Breast epithelium (tissue), 4 donors: ENCODE measurements around the gene ULBP2. TPM values are rescaled to one million over a fixed set of nuclear protein-coding genes. Genes with fewer than 3 reads are reported as not detected.

Source experiments
- DNase-seq, 2 donors: peaks; one replicate each; pipeline ENCODE4 v3.0.0-alpha.2; 2019; ENCODE audit warnings: low spot score in 2 of 2
- H3K27ac ChIP-seq, 2 donors: fragments of 200-600 bp; sonication (generic) in 1 of 2; one replicate each; pipeline ENCODE4 v1.5.1; 2016 to 2019; ENCODE audit warnings: mild to moderate bottlenecking in 1 of 2
- H3K27me3 ChIP-seq, 2 donors: fragments of 200-600 bp; sonication (generic) in 1 of 2; one replicate each; pipeline versions ENCODE4 v1.5.1 to v1.6.0; 2017 to 2019; ENCODE audit warnings: control low read depth in 1 of 2, mild to moderate bottlenecking in 1 of 2
- H3K36me3 ChIP-seq: fragments of 200-600 bp; one replicate; pipeline ENCODE4 v1.5.1; 2019
- H3K4me1 ChIP-seq, 2 donors: fragments of 200-600 bp; sonication (generic); one replicate each; pipeline ENCODE4 v1.5.1; 2016 to 2019; ENCODE audit warnings: control low read depth in 1 of 2
- H3K4me3 ChIP-seq, 3 donors: fragments of 200-600 bp; sonication (generic); 1 replicate in 2 of 3; 2 replicates in 1 of 3; pipeline ENCODE4 v1.5.1; 2016 to 2019; ENCODE audit warnings: mild to moderate bottlenecking in 3 of 3, moderate library complexity in 2 of 3
- H3K9me3 ChIP-seq, 2 donors: fragments of 200-600 bp; sonication (generic) in 1 of 2; one replicate each; pipeline ENCODE4 v1.5.1; 2016 to 2019; ENCODE audit warnings: control low read depth in 1 of 2
- POLR2A ChIP-seq: fragments of 450-650 bp; IDR thresholded peaks from one replicate; pipeline ENCODE4 v1.6.1; 2016; ENCODE audit warnings: antibody characterized with exemption, mild to moderate bottlenecking, moderate library complexity
- POLR2AphosphoS5 ChIP-seq, 3 donors: sonication (generic); formaldehyde crosslinking; IDR thresholded peaks; one replicate each; pipeline ENCODE4 v1.6.1; 2017; ENCODE audit warnings: antibody characterized with exemption in 3 of 3
- intact Hi-C: fragments of 100-400 bp; cut with DNase I; formaldehyde crosslinking; loops from one replicate; pipeline ENCODE4 v1.15.1; 2023; ENCODE audit warnings: low total_unique reads
- total RNA-seq, 3 donors: library from RNA; depleted of rRNA; stranded (reverse); fragments of >200 nt; gene quantifications; one replicate each; pipeline ENCODE4 v1.1.0, GENCODE V29; 2016
- TF ChIP-seq, protein P1 (sequence below), 3 donors: fragments of 450-650 bp; IDR thresholded peaks; one replicate each; pipeline ENCODE4 v1.5.1; 2016 to 2017; ENCODE audit warnings: antibody characterized with exemption in 3 of 3, mild to moderate bottlenecking in 3 of 3, moderate library complexity in 3 of 3

The ULBP2 gene
- total RNA-seq, 3 donors from 2014 or later: 0.88 to 1.3 TPM; not detected in 1

DNA sequence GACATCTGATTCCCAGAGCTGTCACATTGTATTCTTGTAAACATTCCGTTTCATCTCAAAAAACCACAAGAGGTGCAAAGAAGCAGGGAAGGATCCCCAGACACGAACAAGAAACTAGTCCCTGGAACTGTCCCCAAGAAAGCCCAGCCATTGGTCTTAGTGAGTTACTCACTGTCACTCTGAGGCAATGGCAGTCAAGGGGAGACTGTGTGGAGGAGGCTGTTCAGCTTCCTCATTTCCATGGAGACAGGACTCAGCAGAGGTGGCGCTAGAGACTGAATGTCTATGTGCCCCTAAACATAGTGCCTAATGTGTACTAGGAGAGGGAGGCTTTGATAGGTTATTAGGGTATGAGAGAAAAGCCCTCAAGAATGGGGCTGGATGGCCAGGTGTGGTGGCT lies 33.0 kb downstream of the ULBP2 start:
- intact Hi-C loops: no loop called here
- no peaks in the 10 kb centered on the region for H3K36me3 ChIP-seq
- no peaks in the 10 kb centered on the region for H3K4me1 ChIP-seq
- no peak overlapping the region for H3K4me3 ChIP-seq
- no peak overlapping the region for H3K27ac ChIP-seq
- H3K9me3 ChIP-seq: no peaks in the 10 kb centered on the region
- peaks cover 0 to 6% of the 10 kb centered on the region in 2 donors for H3K27me3 ChIP-seq
- no peak for DNase-seq
- TF ChIP-seq, protein P1, sequence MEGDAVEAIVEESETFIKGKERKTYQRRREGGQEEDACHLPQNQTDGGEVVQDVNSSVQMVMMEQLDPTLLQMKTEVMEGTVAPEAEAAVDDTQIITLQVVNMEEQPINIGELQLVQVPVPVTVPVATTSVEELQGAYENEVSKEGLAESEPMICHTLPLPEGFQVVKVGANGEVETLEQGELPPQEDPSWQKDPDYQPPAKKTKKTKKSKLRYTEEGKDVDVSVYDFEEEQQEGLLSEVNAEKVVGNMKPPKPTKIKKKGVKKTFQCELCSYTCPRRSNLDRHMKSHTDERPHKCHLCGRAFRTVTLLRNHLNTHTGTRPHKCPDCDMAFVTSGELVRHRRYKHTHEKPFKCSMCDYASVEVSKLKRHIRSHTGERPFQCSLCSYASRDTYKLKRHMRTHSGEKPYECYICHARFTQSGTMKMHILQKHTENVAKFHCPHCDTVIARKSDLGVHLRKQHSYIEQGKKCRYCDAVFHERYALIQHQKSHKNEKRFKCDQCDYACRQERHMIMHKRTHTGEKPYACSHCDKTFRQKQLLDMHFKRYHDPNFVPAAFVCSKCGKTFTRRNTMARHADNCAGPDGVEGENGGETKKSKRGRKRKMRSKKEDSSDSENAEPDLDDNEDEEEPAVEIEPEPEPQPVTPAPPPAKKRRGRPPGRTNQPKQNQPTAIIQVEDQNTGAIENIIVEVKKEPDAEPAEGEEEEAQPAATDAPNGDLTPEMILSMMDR (IDR thresholded peaks at IDR 0.05): no peak
- TF ChIP-seq POLR2AphosphoS5 (IDR thresholded peaks at IDR 0.05): no peak
- no peak for TF ChIP-seq POLR2A

DNA sequence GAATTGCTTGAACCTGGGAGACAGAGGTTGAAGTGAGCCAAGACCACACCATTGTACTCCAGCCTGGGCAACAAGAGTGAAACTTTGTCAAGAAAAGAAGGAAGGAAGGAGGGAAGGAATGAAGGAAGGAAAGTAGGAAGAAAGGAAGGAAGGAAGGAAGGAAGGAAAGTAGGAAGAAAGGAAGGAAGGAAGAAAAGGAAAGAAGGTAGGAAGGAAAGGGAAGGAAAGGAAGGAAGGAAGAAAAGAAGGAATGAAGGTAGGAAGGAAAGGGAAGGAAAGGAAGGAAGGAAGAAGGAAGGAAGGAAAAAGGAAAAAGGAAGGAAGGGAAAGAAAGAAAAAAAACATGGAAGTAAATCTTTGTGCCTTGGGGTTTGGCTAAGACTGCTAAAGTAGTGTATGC lies 33.6 kb downstream of the ULBP2 start:
- no peak overlapping the region for H3K4me3 ChIP-seq
- no peaks in the 10 kb centered on the region for H3K36me3 ChIP-seq
- peaks cover 0 to 5% of the 10 kb centered on the region in 2 donors for H3K27me3 ChIP-seq
- no peak for DNase-seq
- TF ChIP-seq, protein P1 (IDR thresholded peaks at IDR 0.05): no peak
- no peaks in the 10 kb centered on the region for H3K9me3 ChIP-seq
- intact Hi-C loops: no loop called here
- H3K27ac ChIP-seq: no peak overlapping the region
- H3K4me1 ChIP-seq: no peaks in the 10 kb centered on the region

DNA sequence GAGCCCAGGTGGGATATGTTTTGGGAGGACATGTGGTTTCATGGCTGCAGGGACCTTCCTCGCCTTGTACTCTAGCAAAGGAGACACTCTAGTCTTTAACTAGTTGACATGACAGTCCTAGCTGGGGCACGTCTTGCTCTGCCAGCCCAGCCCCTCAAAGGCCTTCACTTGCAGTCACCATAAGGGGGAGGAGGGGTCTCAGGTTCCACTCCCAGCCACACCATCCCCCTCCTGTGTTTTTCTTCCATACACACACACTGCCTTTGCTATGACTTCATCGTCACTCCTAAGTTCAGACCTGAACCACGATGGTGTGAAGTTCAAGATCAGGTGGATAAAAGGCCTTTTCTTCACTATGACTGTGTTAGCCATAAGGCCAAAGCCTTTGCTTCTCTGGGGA lies 35.4 kb downstream of the ULBP2 start:
- H3K27ac ChIP-seq: no peak overlapping the region
- TF ChIP-seq POLR2A (no peak), POLR2AphosphoS5 (IDR thresholded peaks at IDR 0.05) (no peak)
- TF ChIP-seq, protein P1 (IDR thresholded peaks at IDR 0.05): no peak

DNA sequence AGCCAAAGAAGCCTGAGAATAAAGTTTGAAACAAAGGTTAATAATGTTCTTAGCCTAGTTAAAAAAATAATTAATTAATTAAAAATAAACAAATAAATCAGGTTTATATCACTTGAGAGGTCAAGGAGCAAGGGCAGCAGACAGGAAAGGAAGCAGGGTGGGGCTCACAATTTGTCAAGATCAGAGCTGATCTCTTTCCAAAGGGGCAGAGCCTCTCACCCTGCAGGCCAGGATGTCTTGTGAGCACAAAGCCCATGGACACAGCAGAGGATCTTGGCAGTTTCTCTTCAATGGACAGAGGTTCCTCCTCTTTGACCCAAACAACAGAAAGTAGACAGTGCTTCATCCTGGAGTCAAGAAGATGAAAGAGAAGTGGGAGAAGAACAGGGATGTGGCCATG lies 36.8 kb downstream of the ULBP2 start:
- DNase-seq: no peak
- peaks cover 0 to 20% of the 10 kb centered on the region in 2 donors for H3K27me3 ChIP-seq
- no peaks in the 10 kb centered on the region for H3K36me3 ChIP-seq
- intact Hi-C loops: no loop called here
- no peak overlapping the region for H3K4me3 ChIP-seq
- TF ChIP-seq POLR2A (no peak), POLR2AphosphoS5 (IDR thresholded peaks at IDR 0.05) (no peak)
- TF ChIP-seq, protein P1 (IDR thresholded peaks at IDR 0.05): no peak
- no peaks in the 10 kb centered on the region for H3K4me1 ChIP-seq
- no peaks in the 10 kb centered on the region for H3K9me3 ChIP-seq
- H3K27ac ChIP-seq: no peak overlapping the region

More for the DNA sequence above, 35.4 kb downstream of the ULBP2 start:
- Histone ChIP-seq H3K4me3 (no peak overlapping the region), H3K36me3 (no peaks in the 10 kb centered on the region), H3K27me3 (peaks cover 0 to 12% of the 10 kb centered on the region in 2 donors), H3K4me1 (no peaks in the 10 kb centered on the region), H3K9me3 (no peaks in the 10 kb centered on the region)
- intact Hi-C loops: no loop called here
- DNase-seq: no peak

DNA sequence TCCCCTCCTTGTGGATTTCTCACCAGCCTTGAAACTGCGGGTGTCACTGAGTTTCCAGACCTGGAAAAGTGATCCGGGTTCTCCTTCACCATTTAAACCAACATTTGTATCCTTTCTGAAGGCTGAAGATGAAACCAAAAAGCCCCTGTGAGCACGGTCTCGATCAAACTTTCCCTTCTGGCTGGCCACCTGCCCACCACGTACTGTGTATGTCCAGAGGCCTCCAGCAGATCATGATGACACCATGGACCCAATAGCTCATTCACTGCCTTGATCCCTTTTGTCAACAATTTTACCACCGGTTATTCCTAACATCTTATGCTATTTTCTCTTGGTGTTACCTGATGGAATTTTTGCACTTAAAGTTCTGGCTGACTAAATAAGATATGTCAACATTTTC lies 37.5 kb downstream of the ULBP2 start:
- intact Hi-C loops: no loop called here
- no peaks in the 10 kb centered on the region for H3K9me3 ChIP-seq
- no peaks in the 10 kb centered on the region for H3K4me1 ChIP-seq
- TF ChIP-seq POLR2A (no peak), POLR2AphosphoS5 (IDR thresholded peaks at IDR 0.05) (no peak)
- TF ChIP-seq, protein P1 (IDR thresholded peaks at IDR 0.05): no peak
- DNase-seq: no peak
- no peak overlapping the region for H3K27ac ChIP-seq
- H3K27me3 ChIP-seq: peaks cover 0 to 18% of the 10 kb centered on the region in 2 donors
- no peak overlapping the region for H3K4me3 ChIP-seq
- H3K36me3 ChIP-seq: no peaks in the 10 kb centered on the region
